ENCODE measurements around the gene IFT81.
"Not testable (repeated sequence)": the region's sequence is repeated elsewhere in the genome, so short reads cannot be mapped to it uniquely, and the experiment has no call there.

IFT81 gene

DNA sequence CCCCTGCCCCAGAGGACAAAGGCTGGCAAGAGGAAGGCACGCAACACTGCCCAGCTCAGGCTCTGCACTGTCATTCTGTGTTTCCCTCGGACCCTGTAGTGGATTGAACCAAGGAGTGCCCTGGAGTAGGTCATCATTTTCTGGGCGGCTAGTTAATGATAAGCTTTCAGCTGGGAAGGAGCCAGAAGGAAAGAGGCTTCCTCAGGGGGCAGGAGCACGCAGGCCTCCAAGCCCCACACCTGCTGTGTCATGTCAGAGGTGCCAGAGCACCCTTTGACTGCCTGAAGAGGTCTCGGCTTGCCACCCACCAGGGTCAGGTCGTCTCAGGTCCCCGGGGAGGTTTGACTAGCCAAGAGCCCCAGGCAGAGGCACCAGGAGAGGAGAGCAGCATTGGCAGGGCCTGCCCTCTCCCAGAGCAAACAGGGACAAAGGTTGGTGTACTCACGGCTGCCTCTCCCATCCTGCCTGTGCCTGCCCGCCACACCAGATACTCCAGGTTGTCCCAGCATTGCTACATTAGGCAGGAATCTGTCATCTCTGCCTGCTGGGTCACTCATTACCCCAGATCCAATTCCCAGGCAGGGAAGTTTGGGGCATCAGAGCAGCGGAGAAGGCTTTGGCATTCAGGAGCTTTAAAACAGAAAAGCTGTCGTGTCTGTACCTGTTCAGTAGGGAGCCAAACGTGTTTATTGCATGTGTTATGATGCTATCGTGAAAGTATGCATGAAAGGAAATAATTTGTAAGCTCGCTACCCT, 123.4 kb downstream of the IFT81 start:
- DNase-seq, result no peak

- no peak for DNase-seq
These were observed 123.9 kb downstream of the IFT81 start for GRCh38 chr12:110248096-110248447.

DNA sequence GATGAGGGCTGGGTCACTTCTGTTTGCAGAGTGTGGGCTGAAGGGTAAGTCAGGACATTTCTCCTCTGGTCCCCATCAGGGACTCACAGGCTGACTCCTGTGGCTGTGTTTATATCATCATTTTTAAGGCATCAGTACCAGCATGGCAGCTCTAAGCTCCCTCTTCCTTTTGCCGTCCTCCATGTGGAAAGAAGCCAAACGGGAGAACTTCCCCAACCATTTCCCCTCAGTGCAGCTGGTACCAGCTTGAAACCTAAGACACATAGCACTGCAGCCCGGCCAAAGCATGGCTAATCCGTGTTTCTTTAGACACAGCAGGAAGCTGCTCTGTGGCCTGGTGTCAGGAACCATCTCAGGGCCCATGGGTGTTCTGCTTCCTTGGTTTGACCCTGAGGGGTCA, 124.9 kb downstream of the IFT81 start:
- no peak for DNase-seq

- no peak for DNase-seq
These were observed 125.6 kb downstream of the IFT81 start for GRCh38 chr12:110249716-110250225.

DNA sequence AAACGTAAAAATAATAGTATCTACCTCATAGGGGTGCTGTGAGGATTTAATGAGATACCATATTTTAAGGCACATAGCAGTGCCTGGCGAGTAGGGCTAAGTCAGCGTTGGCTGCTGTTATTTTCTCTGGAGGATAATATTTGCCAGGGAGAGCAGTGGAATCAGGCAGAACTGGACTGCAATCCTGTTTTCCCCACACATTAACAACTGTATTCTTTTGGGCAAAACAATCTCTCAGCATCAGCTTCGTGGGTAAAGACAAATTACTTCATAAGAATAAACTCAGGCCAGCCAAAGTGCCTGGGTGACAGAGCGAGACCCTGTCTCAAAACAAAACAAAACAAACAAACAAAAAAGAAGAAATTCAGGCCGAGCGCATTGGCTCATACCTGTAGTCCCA, 127.2 kb downstream of the IFT81 start:
- DNase-seq, result no peak

DNA sequence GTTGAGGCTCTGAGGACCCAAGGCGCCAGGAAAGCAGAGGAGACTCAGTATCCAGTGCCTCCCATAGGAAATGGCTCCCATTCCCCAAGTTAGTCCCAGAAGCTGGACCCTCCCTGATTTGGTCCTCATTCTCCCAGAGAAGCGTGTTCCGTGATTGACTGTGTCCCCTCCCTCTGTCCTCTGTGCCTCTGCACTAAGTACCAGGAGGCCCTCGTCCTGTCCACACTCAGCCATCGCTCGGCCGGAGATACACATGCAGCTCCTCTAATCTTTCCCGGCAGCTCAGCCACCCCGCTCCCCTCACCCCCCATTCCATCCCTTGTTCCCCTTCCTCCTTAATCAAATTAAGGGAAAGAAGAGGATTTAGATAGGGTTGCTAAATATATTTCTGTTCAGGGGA, 128.6 kb downstream of the IFT81 start:
- DNase-seq, result no peak

DNA sequence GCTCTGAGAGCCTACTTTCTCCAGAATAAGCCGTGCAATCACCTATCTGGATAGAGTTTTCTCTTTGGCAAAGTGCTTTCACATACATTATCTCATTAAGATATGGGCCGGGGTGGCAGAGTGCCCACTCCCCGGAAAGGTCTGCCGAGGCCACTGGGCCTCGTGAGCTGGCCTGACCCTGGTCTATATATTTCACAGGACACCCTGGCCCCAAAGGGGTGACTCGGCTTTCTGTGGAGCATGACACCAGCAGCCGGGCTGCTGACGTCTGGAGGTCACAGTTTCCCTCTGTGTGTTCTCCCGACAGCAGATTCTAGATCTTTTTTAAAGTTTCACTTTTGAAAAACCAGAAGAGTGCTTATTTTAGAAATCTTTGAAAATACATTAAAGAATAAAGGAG, 129.0 kb downstream of the IFT81 start:
- no peak for DNase-seq

- DNase-seq, result peak; percentile 78 to 85
These were observed 130.9 kb downstream of the IFT81 start for GRCh38 chr12:110254971-110255540.

- DNase-seq, result not testable (repeated sequence)
These were observed 131.8 kb downstream of the IFT81 start for GRCh38 chr12:110255890-110256456.

GRCh38 chr12:110256780-110257431, 132.7 kb downstream of the IFT81 start:
- no peak for DNase-seq

GRCh38 chr12:110258466-110258865, 134.3 kb downstream of the IFT81 start:
- no peak for DNase-seq

DNA sequence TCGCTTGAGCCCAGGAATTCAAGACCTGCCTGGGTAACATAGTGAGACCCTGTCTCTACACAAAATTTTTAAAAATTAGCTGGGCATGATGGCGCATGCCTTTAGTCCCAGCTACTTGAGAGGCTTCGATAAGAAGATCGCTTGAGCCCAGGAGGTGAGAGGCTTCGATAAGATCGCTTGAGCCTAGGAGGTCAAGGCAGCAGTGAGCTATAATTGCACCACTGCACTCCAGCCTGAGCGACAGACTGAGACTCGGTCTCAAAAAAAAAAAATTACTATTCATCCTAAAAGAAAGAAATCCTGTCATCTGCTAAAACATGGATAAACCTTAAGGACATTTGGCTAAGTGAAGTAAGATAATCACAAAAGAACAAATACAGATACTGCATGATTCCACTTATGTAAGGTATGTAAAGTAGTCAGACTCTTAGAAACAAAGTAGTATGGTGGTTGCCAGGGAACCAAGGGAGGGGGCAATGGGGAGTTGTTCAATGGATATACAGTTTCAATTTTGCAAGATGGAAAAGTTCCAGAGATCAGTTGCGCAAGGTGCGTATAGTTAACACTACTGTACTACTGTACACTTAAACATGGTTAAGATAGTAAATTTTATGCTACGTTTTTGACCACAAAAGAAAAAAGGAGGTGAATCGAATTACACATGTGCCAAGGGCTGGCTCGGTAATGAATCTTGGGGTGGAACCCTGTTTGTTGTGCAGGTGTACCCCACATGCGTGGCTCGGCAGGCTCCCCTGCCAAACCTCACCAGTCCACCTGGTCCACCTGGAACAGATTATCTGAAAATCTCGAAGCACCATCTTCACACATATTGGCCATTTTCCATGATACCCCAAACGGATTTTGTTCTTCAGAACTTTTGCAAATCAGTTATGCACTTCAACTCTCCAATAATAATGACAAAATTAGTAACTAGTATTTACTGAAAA, 138.6 kb downstream of the IFT81 start:
- DNase-seq, result no peak

DNA sequence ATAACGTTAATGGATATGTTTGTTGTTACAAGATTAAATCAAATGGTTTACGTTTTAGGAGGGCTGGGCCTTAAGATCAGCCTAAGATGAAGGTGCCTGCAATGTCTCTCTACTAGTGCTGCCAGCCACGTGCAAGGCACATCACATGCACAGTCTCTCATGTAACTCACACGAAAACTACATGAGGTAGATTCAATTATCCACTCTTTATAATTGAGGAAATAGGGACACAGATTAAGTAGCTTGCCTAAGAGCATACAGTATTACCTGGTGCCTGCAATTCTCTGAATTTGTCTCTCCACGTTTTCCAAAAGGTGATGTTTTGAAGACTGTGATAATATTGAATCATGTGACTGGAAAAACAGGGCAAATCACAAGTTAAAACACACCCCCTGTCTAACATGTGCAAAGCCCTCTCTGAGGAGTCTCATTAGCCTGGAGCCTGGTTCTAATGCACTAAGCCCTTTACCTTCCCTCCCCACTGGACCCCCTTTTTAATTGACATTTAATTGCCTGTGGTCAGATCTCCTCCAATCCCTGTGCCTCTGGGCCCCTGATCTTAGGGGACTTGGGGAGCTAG, 142.3 kb downstream of the IFT81 start:
- DNase-seq, result no peak

GRCh38 chr12:110266980-110267620, 142.9 kb downstream of the IFT81 start:
- DNase-seq, result no peak

All from NCI-H187 (cell line).